GM21367 (cell line): ENCODE data around the gene CCDC57.
"Not testable (repeated sequence)": the region's sequence is repeated elsewhere in the genome, so short reads cannot be mapped to it uniquely, and the experiment has no call there.

Experiments used
- ATAC-seq: cut with Tn5 transposase; IDR thresholded peaks from one replicate; pipeline ENCODE4 v1.9.1; 2021; ENCODE audit not compliant: unreplicated experiment

CCDC57 gene

GRCh38 chr17:82179412-82179811, 33.2 kb downstream of the CCDC57 start:
- no peak for ATAC-seq

DNA sequence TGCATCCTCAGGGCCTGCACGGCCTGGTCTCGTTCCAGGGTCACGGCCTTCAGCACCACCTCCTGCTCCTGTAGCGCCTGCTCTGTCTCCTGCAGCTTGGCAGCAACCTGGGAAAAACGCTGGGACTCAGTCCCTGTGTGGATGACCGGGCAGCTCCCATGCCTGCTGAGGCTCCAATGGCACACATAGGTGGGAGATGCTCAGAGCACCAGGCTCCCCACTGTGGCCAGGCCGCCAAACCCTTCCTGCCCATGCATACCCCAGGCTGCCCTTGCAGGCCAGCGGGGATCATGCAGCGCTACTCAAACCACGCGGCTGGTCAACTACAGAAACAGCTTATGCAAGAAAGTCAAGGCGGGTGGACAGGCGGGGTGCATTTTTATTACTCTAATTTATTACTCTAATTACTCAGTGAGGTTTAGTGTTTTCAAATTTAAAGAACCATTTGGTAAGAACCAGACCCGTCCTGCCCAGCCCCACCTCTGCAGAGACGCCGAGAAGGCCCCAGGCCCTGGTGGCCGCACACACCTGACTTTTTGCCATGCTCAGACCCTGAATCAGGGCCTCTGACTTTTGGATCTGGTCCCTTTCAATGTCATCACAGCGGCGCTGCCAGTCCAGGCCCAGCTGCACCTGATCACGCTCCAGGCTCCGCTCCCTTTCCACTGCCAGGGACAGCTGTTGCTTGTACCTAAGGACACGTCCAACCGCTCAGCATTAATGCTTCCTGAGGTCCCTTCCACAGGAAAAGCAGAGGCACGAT, 34.0 kb downstream of the CCDC57 start:
- ATAC-seq: no peak

GRCh38 chr17:82177761-82178498, 34.7 kb downstream of the CCDC57 start:
- no peak for ATAC-seq

- no peak for ATAC-seq
These were observed 35.4 kb downstream of the CCDC57 start for GRCh38 chr17:82177276-82177675.

- ATAC-seq: no peak
These were observed 36.7 kb downstream of the CCDC57 start for GRCh38 chr17:82175951-82176350.

DNA sequence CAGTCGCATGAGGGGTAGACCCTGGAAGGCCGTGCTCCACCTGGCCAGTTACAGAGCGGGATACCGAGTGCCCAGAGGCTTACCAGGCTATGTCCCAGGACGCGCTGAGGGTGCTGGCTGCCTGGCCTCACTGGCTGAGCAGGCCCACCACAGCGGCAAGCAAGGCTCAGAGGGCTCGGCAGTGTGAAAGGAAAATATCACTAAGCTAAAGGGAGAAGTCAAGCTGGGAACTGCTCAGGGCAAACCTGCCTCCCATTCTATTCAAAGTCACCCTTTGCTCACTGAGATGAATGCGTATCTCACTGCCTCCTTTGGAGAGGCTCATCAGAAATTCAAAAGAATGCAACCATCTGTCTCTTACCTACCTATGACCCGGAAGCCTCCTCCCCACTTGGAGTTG, 37.4 kb downstream of the CCDC57 start:
- ATAC-seq: no peak

DNA sequence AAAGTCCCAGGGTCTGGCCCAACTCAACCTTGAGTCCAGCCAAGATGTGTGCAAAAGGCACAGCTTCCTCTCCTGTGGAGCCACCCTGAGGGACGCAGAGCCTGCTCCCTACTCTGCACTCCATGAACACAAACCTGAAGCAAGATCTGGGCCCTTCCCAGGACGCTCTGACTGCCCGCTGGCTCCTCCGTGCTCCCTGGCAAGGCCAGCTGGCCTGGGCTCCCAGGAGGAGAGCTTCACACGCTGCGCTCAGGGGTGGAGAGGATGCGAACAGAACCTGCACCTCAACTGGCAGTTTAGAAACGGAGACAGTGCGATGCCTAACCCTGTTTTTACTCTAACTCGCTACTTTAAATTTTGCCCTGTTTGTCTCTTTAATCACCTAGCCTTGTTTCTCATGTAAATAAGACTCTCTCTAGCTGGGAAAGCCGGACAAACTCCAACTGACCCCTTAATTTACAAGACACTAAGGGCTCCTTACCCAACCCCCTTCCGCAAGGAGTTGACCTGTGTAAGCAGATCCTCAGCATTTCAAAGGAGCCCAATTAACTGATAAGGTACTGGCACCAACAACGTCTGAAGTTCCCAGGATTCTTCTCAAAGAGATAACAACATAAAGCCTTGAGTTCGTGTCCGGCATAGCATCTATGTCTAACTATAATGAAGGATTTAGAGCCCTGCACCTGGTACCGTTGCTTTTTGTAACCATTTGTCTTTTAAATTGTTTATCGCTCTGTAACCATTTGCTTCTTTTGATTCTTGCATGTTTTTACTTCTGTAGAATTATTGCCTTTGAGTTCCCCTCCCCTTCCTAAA, 38.4 kb downstream of the CCDC57 start:
- not testable (repeated sequence) for ATAC-seq

- ATAC-seq: no peak
These were observed 39.1 kb downstream of the CCDC57 start for GRCh38 chr17:82173351-82174041.

DNA sequence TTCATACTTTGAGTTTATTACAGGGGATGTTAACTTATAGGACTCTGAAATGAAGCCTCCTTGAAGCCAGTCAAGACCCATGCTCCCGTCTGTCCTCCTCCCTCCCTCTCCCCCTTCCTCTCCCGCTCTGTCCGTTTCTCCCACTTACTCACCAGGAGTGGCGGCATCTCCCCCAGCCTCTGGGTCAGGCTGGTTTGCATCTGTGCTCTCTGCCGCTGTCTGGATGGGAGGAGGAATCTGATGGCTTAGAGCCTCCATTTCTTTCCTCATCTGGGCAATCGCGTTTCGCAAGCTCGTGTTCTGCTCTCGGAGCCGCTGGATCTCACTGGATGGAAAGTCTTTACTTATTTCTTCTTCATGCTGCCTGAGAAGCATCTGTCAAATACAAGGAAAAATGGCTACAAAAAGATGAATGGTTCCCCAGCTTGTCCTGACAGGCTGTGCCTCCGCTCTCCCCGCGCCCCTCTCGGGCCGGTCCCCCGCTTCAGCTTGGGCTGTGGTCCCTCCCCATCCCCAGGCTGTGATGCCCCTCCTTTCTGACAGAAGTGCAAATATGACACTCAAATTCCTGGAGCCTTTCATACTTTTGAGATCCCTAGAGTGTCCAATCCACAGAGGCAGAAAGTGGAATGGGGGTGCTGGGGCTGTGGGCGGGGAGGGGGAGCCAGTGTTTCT, 40.0 kb downstream of the CCDC57 start:
- no peak for ATAC-seq

GRCh38 chr17:82171750-82172375, 40.8 kb downstream of the CCDC57 start:
- no peak for ATAC-seq

DNA sequence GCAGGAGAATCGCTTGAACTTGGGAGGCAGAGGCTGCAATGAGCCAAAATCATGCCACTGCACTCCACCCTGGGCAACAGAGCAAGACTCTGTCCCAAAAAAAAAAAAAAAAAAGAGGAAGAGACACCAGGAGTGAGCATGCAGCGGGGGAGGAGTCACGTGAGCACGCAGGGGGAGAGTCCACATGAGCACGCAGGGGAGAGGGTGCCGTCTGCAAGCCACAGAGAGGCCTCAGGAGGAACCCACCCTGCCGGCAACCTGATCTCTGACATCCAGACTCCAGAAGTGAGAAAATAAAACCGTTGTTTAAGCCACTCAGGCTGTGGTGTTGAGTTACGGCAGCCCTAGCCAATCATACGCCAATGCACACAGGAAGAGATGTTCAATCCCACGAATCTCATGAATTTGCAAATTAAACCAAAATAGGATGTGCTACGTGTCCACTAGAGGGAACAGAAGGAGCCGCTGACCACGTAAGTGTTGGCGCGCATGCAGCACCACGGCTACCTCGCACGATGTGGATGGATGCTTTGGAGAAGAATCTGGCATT, 42.2 kb downstream of the CCDC57 start:
- no peak for ATAC-seq

- ATAC-seq: no peak
These were observed 44.1 kb downstream of the CCDC57 start for GRCh38 chr17:82168568-82168967.

DNA sequence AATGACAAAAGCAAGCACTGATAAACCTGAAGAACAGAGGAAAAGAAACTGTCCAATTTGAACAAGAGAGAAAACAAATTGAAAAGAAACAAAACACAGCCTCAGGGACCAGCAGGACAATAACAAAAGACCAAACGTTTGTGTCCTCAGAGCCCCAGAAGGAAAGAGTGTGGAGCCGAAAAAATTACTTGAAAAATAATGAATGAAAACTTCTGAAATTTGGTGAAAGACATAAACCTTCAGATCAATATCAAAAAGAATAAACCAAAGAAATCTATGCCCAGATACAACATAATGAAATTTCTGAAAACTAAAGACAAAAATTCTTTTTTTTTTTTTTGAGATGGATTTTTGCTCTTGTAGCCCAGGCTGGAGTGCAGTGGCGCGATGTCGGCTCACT, 45.6 kb downstream of the CCDC57 start:
- no peak for ATAC-seq

- no peak for ATAC-seq
These were observed 47.8 kb downstream of the CCDC57 start for GRCh38 chr17:82164853-82165252.

DNA sequence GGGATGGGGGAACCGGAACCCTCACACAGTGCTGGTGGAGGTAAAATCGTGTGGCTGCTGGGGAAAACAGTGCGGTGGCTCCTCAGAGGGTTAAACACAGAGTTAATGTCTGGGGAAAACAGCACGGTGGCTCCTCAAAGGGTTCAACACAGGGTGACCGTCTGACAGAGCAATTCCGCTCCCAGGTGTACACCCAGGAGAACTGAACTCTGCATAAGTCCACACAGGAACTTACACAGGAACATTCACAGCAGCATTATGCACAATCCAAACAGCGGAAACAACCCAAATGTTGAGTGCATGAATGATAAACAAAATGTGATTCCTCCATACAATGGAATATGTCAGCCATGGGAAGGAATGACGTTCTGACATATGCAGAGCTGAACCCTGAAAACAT, 51.4 kb downstream of the CCDC57 start:
- no peak for ATAC-seq

DNA sequence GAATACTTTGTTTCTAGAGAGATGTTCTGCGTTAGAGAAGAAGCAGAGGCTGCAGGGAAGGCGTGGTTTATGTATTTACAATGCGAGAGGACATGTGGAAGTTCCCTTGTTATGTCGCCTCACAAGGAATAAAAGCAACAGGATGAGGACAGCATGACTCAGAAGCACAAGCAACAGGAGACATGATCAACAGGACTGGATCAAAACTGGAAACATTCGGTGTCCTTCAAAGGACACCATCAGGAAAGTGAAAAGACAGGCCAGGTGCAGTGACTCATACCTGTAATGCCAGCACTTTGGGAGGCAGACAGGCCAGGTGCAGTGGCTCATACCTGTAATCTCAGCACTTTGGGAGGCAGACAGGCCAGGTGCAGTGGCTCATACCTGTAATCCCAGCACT, 52.6 kb downstream of the CCDC57 start:
- ATAC-seq: no peak

DNA sequence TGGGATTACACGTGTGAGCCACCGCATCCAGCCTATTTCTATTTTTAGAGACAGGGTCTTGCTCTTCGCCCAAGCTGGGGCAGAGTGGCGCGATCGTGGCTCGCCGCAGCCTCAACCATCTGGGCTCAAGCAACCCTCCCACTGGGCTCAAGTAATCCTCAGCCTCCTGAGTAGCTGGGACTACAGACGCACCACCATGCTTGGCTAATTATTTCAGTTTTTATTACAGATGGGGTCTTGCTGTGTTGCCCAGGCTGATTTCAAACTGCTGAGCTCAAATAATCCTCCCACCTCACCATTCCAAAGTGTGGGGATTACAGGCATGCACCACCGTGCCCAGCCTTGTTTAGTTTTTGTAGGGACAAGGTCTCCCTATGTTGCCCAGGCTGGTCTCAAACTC, 53.8 kb downstream of the CCDC57 start:
- no peak for ATAC-seq

GRCh38 chr17:82157046-82158035, 55.3 kb downstream of the CCDC57 start:
- no peak for ATAC-seq
